ENCODE measurements around the gene TSPAN6.

TSPAN6 gene

GRCh38 chrX:100647095-100647494 lies 10.5 kb upstream of the TSPAN6 start:
- no peak for DNase-seq

GRCh38 chrX:100645106-100645505 lies 8.5 kb upstream of the TSPAN6 start:
- DNase-seq: no peak

- no peak for DNase-seq
These were observed 7.6 kb upstream of the TSPAN6 start, which contains the start of gene SRPX2 for GRCh38 chrX:100643956-100644860. SRPX2 (plus strand) TSS chrX:100644199; CDS start chrX:100646323, 2,124 bp downstream.

DNA sequence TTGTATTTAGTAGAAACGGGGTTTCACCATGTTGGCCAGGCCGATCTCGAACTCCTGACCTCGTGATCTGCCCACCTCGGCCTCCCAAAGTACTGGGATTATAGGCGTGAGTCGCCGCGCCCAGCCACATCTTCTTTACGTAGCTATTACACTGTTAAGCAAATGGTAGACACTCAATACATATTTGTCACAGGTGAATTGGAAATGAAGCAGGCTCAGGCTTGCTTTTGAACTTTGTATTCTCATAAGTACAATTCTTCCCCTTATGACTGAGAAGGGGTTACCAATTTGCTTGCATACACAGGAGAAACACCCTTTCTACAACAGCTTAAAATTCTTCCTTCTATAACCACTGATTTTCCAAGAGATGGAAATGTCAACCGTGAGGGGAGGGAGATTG lies 6.6 kb upstream of the TSPAN6 start:
- no peak for DNase-seq

- DNase-seq: no peak
These were observed 5.7 kb upstream of the TSPAN6 start for GRCh38 chrX:100642290-100642689.

GRCh38 chrX:100635989-100636320 lies 651 bp downstream of the TSPAN6 start:
- DNase-seq: no peak

DNA sequence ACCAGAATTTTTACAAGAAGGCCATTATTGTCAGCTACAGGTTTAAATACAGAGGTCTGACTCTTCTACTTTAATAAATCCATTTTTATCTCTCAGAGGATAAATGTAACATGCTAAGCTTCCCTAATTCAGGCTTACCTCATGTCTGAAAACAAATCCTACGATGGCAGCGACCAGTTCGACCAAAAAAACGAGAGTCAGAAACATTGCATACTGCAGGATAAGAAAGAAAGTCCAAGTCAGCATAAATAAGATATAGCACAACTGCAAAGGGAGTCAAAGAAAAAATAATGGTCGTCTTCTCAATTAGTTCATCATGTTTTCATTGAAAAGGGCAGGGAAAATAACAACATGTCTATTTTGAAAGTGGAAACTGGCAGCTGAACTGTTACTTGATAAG lies 1.6 kb downstream of the TSPAN6 start:
- DNase-seq: no peak

DNA sequence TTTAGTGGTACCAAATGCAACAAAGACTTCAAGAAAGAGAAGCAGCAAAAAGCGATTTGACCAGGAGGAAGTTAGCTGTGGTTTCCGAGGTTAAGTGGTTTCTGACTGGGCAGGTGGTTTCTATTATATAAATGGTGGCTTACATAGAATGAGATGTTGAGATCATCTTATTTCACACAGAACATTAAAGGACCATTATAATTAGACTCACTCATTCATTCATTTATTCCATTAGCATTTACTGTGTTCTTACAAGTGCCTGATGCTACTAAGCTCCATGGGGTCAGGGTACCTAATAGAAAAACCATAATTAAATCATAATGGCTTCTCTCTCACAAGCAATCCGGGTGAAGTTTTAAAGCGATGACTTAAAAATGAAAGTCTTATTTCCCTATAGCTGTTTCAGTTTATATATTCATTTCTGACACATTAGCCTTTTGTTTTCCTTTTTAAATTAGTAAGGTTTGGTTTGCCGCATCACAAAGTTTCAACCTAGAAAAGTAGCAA lies 10.6 kb downstream of the TSPAN6 start:
- DNase-seq: no peak

- no peak for DNase-seq
These were observed 13.6 kb downstream of the TSPAN6 start for GRCh38 chrX:100623001-100623400.

GRCh38 chrX:100615005-100615404 lies 21.6 kb downstream of the TSPAN6 start:
- DNase-seq: no peak

GRCh38 chrX:100611951-100612350 lies 24.7 kb downstream of the TSPAN6 start:
- DNase-seq: no peak

- DNase-seq: no peak
These were observed 27.0 kb downstream of the TSPAN6 start for GRCh38 chrX:100609591-100609990.

- no peak for DNase-seq
These were observed 29.9 kb downstream of the TSPAN6 start for GRCh38 chrX:100606753-100607152.

DNA sequence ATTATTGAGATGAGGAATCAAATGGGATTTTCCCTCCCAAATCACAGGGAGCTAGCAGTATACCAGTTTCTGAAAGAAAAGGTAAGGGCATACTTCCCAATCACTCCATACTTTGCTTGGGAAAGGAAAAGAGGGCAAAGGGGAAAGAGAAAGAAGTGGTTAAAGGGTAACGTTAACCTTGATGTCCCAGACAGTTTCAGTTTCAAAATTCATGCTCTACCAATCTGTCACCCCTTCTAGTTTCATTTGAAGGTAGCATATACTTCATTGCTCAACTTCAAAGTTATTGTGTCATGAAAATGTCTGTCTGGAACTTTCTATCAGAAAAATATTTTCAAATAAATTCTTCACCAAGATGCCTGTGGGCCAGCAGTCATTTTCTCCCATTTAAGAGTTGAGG lies 35.8 kb downstream of the TSPAN6 start:
- DNase-seq: no peak

- DNase-seq: no peak
These were observed 36.3 kb downstream of the TSPAN6 start for GRCh38 chrX:100600340-100600739.

- DNase-seq: no peak
These were observed 37.1 kb downstream of the TSPAN6 start for GRCh38 chrX:100599456-100599855.

DNA sequence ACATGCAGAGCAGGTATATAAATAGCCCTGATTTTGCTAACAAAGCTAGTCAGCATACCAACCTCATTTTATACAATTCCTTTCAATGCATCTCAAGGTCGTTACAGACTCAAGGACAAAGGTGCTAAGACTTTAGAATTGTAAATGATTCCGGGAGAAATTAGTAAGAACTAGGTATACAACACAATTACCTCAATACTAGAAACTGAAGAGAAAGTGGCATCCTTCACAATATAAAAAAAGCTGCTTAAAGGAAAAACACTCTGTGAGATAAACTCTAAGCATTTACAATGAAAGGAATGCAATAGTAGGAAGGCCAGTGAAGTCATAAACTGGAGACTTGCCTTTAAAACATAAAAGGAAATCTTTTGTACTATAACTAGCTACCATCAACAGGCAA lies 40.0 kb downstream of the TSPAN6 start:
- DNase-seq: no peak

DNA sequence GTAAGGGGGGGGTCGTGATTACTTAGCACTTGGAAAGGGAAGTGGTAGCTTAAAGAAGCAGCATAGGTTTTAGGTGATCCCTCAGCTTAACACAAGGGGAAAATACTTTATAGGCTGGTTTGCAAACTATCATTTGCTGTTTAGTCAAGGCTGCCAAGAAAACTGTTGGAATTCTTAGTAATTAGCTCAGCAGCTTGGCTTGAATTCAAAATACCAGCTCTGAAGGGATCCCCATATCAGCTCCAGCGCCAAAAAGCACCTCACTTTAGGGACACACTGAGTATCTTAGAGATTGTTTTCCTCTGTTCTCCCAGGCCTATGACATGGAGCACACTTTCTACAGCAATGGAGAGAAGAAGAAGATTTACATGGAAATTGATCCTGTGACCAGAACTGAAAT lies 43.0 kb downstream of the TSPAN6 start:
- no peak for DNase-seq

DNA sequence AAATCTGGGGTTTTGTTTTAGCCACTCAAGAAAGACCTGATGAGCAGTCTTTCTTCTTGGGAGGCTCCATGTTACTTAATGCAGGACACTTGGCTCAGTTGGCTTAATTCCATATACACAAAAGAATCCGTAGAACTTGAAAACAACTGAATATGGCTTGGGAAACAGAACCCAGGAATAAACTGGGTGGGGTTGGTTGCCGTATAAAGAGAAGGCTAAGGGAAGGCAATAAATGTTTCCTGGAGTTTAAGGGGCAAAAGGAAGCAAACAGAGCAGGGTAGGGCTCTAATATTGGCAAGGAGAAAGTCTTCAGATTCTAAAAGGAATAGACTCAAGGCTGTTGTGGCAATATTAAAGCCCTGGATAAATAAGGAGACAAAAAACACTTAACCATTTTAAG lies 43.5 kb downstream of the TSPAN6 start:
- DNase-seq: no peak

DNA sequence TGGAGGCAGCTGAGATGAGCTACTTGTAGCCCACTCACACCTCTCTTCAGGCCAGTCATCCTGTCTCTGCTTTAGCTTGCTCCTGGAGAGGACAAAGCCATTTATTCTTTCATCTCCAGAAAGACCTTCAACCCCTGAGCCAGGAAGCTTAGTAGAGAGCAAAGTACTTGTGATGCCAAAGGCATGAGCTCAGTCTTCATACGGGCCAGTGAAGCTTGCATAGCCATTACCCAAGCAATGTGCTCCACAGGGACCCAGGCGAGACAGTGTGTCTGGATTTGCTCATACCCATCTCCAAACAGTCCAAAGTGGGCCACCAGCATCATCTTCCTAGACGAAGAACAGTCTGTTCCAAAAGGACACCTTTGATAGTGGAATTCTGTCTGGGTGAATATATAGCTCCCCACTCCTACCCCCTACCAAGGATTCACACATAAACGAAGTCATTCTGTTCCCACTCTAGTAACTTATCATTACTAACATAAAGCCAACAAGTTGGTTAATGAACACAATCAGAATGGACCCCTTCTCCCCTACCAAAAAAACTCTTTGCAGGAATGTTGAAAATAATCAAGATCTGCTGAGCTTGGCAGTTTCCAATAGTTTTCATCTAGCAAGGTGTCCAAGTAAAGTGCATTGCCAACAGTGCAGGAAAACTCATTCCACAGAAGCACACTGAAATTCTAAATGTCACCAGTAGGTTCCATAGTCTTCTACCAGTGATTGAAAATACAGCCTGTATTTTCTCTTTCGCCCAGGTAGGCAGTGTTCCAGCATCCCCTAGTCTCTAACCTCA lies 45.2 kb downstream of the TSPAN6 start:
- no peak for DNase-seq

GRCh38 chrX:100587861-100588260 lies 48.7 kb downstream of the TSPAN6 start:
- DNase-seq: no peak

- DNase-seq: no peak
These were observed 49.9 kb downstream of the TSPAN6 start for GRCh38 chrX:100586747-100587146.

DNA sequence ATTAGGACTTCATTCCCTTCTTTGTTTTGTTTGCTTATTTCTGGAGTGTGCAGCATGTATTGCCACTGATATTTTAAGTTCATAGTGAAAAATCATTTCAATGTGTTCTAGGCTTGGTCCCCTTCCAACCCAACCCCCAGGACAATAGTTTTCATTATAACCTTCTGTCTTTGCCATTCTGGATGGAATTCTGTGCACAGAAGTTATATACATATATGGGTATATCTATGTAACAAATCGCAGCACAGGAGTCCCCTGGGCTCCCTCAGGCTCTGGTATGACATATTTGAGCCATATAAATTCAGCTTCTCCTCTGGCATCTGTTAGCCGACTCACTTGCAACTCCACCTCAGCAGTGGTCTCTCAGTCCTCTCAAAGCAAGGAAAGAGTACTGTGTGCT lies 52.0 kb downstream of the TSPAN6 start, which contains the start of gene TNMD:
TNMD (plus strand) TSS at position 326 of the 400 bp plus-strand sequence. CDS start 83 bp downstream, outside the sequence.
- DNase-seq: no peak

Measured in NCI-H1048 (cell line).